ENCODE results near the gene TLL1.

Gene TLL1

GRCh38 chr4:166049036-166049435, 176.0 kb downstream of the TLL1 start:
- DNase-seq (ENCODE audit: low spot score): no peak

GRCh38 chr4:166064721-166065120, 191.7 kb downstream of the TLL1 start:
- no peak for DNase-seq (ENCODE audit: low spot score)

DNA sequence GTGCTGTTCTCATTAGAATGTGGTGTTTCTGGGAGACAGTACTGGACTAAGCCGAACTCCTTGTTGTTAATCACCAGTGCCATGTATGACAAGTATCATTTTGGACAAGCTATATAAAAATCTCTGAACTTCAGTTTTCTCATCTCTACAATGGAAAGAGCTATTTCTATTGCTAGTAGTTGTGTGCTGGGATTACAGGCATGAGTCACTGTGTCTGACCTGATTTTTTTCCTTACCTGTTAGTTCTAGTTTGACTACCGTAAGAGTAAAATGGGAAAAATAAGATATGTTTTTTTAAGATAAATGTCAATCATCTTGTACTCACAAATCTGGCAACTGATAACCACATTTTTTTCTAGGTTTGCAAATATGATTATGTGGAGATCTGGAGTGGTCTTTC, 192.3 kb downstream of the TLL1 start:
- DNase-seq (ENCODE audit: low spot score): no peak

DNA sequence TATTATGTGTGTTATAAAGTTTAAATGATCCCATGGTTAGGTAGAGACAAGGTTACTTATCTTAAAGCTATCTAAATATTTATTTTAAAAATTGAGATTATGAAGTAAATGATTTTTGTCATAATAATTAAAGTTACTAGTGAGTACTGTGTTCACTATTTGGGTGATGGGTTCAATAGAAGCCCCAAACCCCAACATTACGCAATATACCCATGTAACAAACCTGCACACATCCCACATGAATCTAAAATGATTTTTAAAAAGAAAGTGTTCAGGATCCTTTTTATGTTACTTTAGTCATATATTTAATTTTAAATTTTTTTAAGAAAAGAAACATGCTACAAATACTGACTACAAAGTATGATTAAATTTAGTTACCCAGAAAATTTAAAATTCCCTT, 193.9 kb downstream of the TLL1 start:
- DNase-seq (ENCODE audit: low spot score): no peak

DNA sequence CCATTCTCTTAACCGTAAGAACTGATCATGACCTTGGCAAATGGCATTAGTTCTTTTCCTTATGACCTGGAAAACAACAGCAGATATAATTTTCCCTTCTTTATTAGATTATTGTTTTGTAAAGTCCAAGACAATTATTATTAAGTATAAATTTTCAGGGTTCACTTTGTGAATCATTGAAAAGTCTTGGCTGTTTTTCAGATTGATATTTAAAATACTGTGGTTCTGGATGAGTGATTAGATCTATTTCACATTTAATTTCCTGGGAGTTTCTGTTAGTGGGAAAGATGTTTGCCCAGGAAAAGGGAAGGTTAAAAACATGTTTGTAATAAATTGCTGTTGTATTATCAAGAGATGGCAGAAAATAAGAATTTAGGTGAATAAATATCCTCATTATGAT, 194.9 kb downstream of the TLL1 start:
- no peak for DNase-seq (ENCODE audit: low spot score)

- no peak for DNase-seq (ENCODE audit: low spot score)
Measured at GRCh38 chr4:166073783-166074182, 200.7 kb downstream of the TLL1 start.

- DNase-seq (ENCODE audit: low spot score): no peak
Measured at GRCh38 chr4:166075599-166075998, 202.6 kb downstream of the TLL1 start.

DNA sequence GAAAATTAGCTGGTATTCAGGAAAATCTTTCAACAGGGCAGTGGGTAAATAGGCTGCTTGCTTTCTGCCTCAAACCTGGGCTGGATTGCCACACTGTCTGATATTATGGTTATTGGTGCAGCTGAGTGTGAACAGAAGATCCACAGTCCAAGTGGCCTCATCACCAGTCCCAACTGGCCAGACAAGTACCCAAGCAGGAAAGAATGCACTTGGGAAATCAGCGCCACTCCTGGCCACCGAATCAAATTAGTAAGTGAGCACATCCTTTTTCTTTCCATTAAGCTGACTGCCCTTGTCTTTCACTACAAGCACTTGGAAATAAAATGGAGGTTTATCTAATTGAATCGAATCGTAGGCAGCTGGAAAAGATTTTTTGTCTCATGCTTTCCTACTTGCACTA, 204.7 kb downstream of the TLL1 start:
- DNase-seq (ENCODE audit: low spot score): peak; percentile 65

DNA sequence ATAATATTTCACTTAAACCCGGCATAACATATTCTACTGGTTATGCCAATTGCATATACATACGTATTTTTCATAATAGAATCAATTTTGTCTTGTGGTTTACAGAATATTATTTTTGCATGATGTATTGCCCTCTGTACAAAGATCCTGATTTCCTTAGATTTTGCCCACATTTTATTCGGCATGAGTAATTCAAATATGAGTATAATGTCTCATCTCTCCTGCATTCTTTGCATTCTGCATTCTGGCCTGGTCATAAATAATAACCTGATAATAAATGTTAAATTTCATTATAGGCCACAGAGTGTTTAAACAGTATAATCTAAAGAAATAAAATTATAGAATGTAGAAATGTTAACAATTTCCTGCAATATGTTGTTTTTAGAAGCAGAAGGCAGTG, 205.3 kb downstream of the TLL1 start:
- DNase-seq (ENCODE audit: low spot score): no peak

- no peak for DNase-seq (ENCODE audit: low spot score)
Measured at GRCh38 chr4:166078955-166079354, 205.9 kb downstream of the TLL1 start.

DNA sequence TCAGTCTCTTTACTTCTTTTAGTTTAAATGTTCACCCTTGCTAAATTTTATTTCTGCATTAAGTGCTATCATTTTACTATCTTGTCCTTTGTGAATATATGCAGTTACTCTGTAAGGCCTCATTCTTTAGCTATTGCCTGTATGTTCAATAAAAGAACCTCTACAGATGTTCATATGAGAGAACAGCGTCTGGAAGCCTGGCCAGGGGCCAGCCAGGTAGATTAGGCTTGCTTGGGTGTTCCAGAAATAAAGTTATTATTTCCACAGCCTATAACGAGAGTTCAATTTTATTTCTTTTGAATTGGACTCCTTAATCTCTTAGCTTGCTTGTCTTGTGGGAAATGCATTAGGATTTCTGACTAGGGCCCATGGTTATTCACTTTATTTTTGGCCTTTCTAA, 214.5 kb downstream of the TLL1 start:
- no peak for DNase-seq (ENCODE audit: low spot score)

GRCh38 chr4:166088576-166088975, 215.5 kb downstream of the TLL1 start:
- DNase-seq (ENCODE audit: low spot score): no peak

GRCh38 chr4:166091146-166091545, 218.1 kb downstream of the TLL1 start:
- DNase-seq (ENCODE audit: low spot score): no peak

DNA sequence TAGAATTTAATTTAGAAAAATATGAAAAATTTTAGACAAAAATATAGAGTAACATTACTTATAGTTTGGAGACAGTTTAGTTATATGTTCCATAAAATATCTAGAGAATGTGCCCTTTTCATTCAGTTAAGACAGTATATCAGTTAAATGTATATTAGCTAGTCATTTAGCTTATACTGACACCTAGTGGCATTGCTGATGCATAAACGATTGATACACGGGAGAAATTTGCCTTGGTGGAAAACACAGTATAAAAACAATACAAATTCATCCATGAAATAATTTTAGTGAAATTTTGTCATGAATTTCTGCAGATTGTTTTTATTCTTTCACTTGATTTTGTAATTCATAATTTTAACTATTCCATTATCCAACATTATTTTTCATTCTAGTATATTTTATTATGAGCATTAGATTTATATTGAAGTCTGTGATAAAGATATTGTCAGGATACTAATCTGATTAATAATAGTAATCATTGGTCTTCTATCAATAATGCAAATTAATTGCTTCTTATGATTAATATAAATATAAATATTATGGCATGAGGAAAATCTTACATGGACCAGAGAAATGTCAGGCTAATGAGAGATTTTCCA, 219.0 kb downstream of the TLL1 start:
- peak; percentile 29 for DNase-seq (ENCODE audit: low spot score)

- DNase-seq (ENCODE audit: low spot score): no peak
Measured at GRCh38 chr4:166092797-166093290, 219.8 kb downstream of the TLL1 start.

DNA sequence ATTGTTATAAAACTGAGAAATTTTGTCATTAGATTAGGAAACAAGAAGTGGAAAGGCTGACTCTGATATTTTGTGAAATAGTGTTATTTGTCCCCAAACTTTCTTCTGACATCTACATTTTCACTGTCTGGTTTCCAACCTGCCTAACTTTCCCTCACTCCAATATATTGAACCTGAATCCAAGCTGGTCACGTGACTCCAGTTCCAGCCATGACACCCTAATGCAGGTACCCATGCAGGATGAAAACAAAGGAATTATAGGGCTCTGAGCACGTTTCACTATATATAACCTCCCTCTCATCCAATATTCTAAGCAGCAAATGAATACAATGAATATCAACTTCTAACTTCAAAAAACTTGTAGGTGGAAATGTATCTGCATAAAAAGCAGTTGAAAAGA, 231.6 kb downstream of the TLL1 start:
- no peak for DNase-seq (ENCODE audit: low spot score)

DNA sequence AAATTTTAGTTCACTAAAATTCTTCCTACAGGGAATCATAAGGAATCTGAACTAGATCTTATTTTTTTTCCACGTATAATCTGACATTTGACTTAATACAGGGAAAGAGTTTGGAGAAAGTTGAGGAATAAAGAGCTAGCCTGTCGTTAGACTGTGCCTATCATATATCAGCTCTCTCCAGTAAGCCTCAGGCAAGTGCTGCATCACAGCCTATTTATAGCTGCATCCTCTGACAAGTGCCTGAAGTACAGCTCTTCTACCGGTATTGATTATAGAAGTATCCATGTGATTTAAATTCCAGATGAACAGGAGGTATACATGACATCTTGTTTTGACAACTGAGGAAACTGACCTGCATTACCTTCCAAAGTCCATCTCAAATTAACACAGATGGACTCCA, 248.9 kb downstream of the TLL1 start:
- DNase-seq (ENCODE audit: low spot score): no peak

- no peak for DNase-seq (ENCODE audit: low spot score)
Measured at GRCh38 chr4:166123546-166123945, 250.5 kb downstream of the TLL1 start.

GRCh38 chr4:166128403-166128802, 255.4 kb downstream of the TLL1 start:
- DNase-seq (ENCODE audit: low spot score): no peak

GRCh38 chr4:166134285-166134684, 261.2 kb downstream of the TLL1 start:
- no peak for DNase-seq (ENCODE audit: low spot score)

- no peak for DNase-seq (ENCODE audit: low spot score)
Measured at GRCh38 chr4:166140951-166141350, 267.9 kb downstream of the TLL1 start.

DNA sequence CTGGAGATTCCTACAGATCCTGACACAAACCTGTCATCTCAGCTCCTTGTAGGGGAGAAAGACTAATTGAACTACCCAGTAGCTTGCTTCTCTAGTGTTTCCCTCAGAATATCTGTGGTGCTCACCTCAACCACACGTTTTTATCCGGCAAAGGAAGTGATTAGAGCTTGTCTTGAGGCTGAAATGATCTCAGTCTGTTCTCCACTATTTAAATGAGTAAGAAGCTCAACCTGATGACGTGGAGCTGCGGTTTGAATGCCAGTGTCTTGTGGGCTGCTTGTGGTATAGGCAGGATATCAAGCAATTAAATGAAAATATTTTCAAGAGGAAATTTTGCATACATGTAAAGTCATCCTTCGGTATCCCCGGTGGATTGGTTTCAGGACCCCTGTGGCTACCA, 270.2 kb downstream of the TLL1 start:
- DNase-seq (ENCODE audit: low spot score): no peak

DNA sequence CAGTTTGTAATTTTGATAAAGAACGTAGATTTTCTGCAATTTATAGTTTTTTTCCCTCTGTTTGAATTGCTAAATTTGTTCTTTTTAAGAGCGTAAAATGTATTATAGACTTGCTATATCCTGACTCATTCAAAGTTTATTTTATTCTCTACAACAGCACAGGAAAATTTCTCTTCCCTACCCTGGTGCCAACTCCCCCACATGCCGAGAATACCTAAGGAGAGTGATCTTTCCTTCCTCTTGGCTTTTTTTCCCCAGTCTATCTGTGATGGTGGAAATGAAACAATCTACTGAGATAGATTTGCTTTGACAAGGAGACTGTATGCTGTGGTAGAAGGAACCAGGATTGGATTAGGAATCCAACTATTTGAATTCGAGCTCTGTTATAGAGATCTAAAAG, 271.6 kb downstream of the TLL1 start:
- no peak for DNase-seq (ENCODE audit: low spot score)
